Endothelial cell of umbilical vein (primary cell): ENCODE data around the gene UBE4B. TPM values are rescaled to one million over a fixed set of nuclear protein-coding genes. Genes with fewer than 3 reads are reported as not detected.

ENCODE experiments used
- BruUV-seq: library from RNA; stranded (reverse); fragments of 400-500 nt; replicated peaks from 2 replicates; lab custom pipeline; 2021; lab: Mats Ljungman, UMichigan
- CTCF ChIA-PET: fragments of 300-600, 350-600 bp; sonication (Branson Sonifier 250); formaldehyde crosslinking; loops from one replicate; lab custom pipeline; 2021; ENCODE audit warnings: antibody characterized with exemption, inconsistent platforms; lab: Charles Lee
- POLR2A ChIA-PET: fragments of 300-600, 350-600 bp; sonication (Branson Sonifier 250); formaldehyde crosslinking; loops from one replicate; lab custom pipeline; 2021; ENCODE audit warnings: antibody characterized with exemption, inconsistent platforms; lab: Charles Lee
- DNase-seq: peaks from one replicate; pipeline ENCODE4 v3.0.0-alpha.2; 2011; ENCODE audit warnings: low read depth, low spot score
- FAIRE-seq: peaks from 2 replicates; lab custom pipeline; 2011; peaks lifted over from hg19 to GRCh38; lab: Jason Lieb, UNC
- H2AFZ ChIP-seq: 2 replicates; pipeline ENCODE4 v1.6.0; 2012; ENCODE audit warnings: low read depth, low read length, control low read depth, inconsistent platforms
- H3K27ac ChIP-seq: 2 replicates; pipeline ENCODE4 v1.5.1; 2011; ENCODE audit warnings: low read depth, mild to moderate bottlenecking, control low read depth, low read length, moderate library complexity; ENCODE audit not compliant: insufficient read depth
- H3K27me3 ChIP-seq, 2 experiments: 2 replicates each; pipeline versions ENCODE4 v1.6.0 to v1.6.1; 2011; ENCODE audit warnings: low read length in 2 of 2, mixed read lengths in 1 of 2; ENCODE audit not compliant: control insufficient read depth in 2 of 2, insufficient read depth in 2 of 2
- H3K36me3 ChIP-seq, 2 experiments: 2 replicates in 1 of 2; 3 replicates in 1 of 2; pipeline ENCODE4 v1.5.1; 2011; ENCODE audit warnings: low read length in 2 of 2, mild to moderate bottlenecking in 1 of 2, moderate library complexity in 1 of 2; ENCODE audit not compliant: control insufficient read depth in 2 of 2, insufficient read depth in 2 of 2; ENCODE audit errors: extremely low read depth in 1 of 2
- H3K4me1 ChIP-seq: 3 replicates; pipeline ENCODE4 v1.5.1; 2011; ENCODE audit warnings: mild to moderate bottlenecking, low read length; ENCODE audit not compliant: control insufficient read depth, insufficient read depth; ENCODE audit errors: extremely low read depth
- H3K4me2 ChIP-seq: 2 replicates; pipeline ENCODE4 v1.6.1; 2011; ENCODE audit warnings: low read length, control low read depth, mixed read lengths; ENCODE audit not compliant: insufficient read depth
- H3K4me3 ChIP-seq, 3 experiments: fragments of 200-600 bp in 1 of 3; sonication (generic), shearing (Covaris generic) in 1 of 3; replicated peaks in 1 of 3; 2 replicates each; pipeline ENCODE4 v1.5.1; 2011 to 2016; ENCODE audit warnings: control low read depth in 3 of 3, low read length in 3 of 3, mild to moderate bottlenecking in 2 of 3, inconsistent platforms in 1 of 3, low read depth in 1 of 3, moderate library complexity in 1 of 3; ENCODE audit not compliant: insufficient read depth in 1 of 3
- H3K79me2 ChIP-seq: 2 replicates; pipeline ENCODE4 v1.6.0; 2012; ENCODE audit warnings: low read length, inconsistent platforms; ENCODE audit not compliant: control insufficient read depth, insufficient read depth
- H3K9ac ChIP-seq: replicated peaks from 2 replicates; pipeline ENCODE3; 2011; ENCODE audit warnings: low read length, control low read depth; ENCODE audit not compliant: insufficient read depth; ENCODE audit errors: extremely low read depth
- H3K9me1 ChIP-seq: replicated peaks from 3 replicates; pipeline ENCODE4 v1.6.0; 2011; ENCODE audit warnings: mild to moderate bottlenecking, low read length; ENCODE audit not compliant: control insufficient read depth, insufficient read depth; ENCODE audit errors: extremely low read depth
- H3K9me3 ChIP-seq: replicated peaks from 2 replicates; pipeline ENCODE4 v1.5.1; 2012; ENCODE audit warnings: low read length, inconsistent platforms; ENCODE audit not compliant: control insufficient read depth, insufficient read depth
- H4K20me1 ChIP-seq: replicated peaks from 2 replicates; pipeline ENCODE3; 2011; ENCODE audit warnings: mild to moderate bottlenecking, low read length; ENCODE audit not compliant: control insufficient read depth, insufficient read depth; ENCODE audit errors: extremely low read depth
- EZH2 ChIP-seq: IDR thresholded peaks from 2 replicates; pipeline ENCODE4 v1.6.1; 2012; ENCODE audit warnings: borderline replicate concordance, low read depth, mild to moderate bottlenecking, moderate library complexity, low read length, inconsistent platforms; ENCODE audit not compliant: severe bottlenecking
- FOS ChIP-seq: IDR thresholded peaks from 2 replicates; pipeline ENCODE4 v1.6.1; 2011; ENCODE audit warnings: mild to moderate bottlenecking, low read length, moderate library complexity, borderline replicate concordance; ENCODE audit not compliant: insufficient read depth
- GATA2 ChIP-seq: IDR thresholded peaks from 2 replicates; pipeline ENCODE4 v1.7.0; 2011; ENCODE audit warnings: low read depth, mild to moderate bottlenecking, moderate library complexity, mixed read lengths, low read length; ENCODE audit not compliant: insufficient read length, insufficient read depth
- JUN ChIP-seq: IDR thresholded peaks from 2 replicates; pipeline ENCODE4 v1.6.1; 2011; ENCODE audit warnings: borderline replicate concordance, low read depth; ENCODE audit not compliant: insufficient read length, insufficient read depth
- MYC ChIP-seq: IDR thresholded peaks from one replicate; pipeline ENCODE4 v1.6.1; 2011; ENCODE audit warnings: mild to moderate bottlenecking, low read depth, low read length
- POLR2A ChIP-seq: IDR thresholded peaks from 2 replicates; pipeline ENCODE4 v1.6.1; 2012; ENCODE audit warnings: low read depth, mild to moderate bottlenecking, control low read depth, low read length
- POLR2AphosphoS5 ChIP-seq: IDR thresholded peaks from 2 replicates; pipeline ENCODE4 v1.6.1; 2012; ENCODE audit warnings: low read depth, mild to moderate bottlenecking, control low read depth, low read length, moderate library complexity; ENCODE audit not compliant: insufficient read depth
- dilution Hi-C: fragments of 300-500 bp; cut with MboI; formaldehyde crosslinking; loops from one replicate; pipeline ENCODE4 v1.15.0; 2019; ENCODE audit warnings: low sequenced_read_pairs; ENCODE audit not compliant: extremely low pct_ligation_motif_present
- intact Hi-C: fragments of 100-400 bp; cut with micrococcal nuclease; formaldehyde crosslinking; loops from one replicate; pipeline ENCODE4 v1.10.0; 2022
- polyA plus RNA-seq, 4 experiments: library from polyadenylated mRNA; depleted of rRNA in 3 of 4; stranded (reverse) in 3 of 4; unstranded in 1 of 4; fragments of >200 nt; gene quantifications; 2 replicates each; pipeline versions ENCODE4 v1.2.1 to v1.2.3, GENCODE V29; 2011 to 2012; ENCODE audit warnings: missing spikeins in 1 of 4
- total RNA-seq: library from RNA; stranded (reverse); gene quantifications from 2 replicates; pipeline ENCODE4 v1.2.3, GENCODE V29; 2021
- TF ChIP-seq, protein P1 (sequence below), 2 donors: IDR thresholded peaks; 1 replicate in 1 of 2; 2 replicates in 1 of 2; pipeline ENCODE4 v1.5.1; 2011; ENCODE audit warnings: low read length in 2 of 2, mild to moderate bottlenecking in 2 of 2, moderate library complexity in 2 of 2, control low read depth in 1 of 2, inconsistent platforms in 1 of 2, low read depth in 1 of 2; ENCODE audit not compliant: insufficient read depth in 1 of 2; ENCODE audit errors: extremely low read depth in 1 of 2
- TF ChIP-seq, protein P2 (sequence below): IDR thresholded peaks from 2 replicates; pipeline ENCODE4 v1.6.1; 2011; ENCODE audit not compliant: insufficient read depth, insufficient read length

The UBE4B gene
- total and polyA plus RNA-seq, 2 donors (not counting 3 experiments of a cell fraction or from before 2014, with no cell fraction given), result 17.8 to 54.5 TPM

DNA sequence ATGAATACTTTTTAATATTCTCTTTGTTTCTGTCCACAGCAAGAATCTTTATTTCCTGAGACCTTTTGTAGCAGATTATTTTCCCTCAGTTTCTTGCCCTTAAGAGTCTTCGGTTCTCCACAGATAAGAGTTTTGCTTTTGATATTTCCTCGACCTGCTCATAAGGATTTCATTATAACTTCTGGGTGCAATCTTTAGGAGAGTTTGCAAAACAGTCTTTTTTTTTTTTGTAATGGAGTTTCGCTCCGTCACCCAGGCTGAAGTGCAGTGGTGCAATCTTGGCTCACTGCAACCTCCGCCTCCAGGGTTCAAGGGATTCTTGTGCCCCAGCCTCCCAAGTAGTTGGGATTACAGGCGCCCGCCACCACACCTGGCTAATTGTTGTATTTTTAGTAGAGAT lies 10.1 kb upstream of the UBE4B start:
- DNase-seq, result no peak
- H3K9me1 ChIP-seq, result no peaks in the 10 kb centered on the region
- no peak overlapping the region for H2AFZ ChIP-seq
- no TSS peak for BruUV-seq
- H3K27me3 ChIP-seq, result peaks cover 0 to 3% of the 10 kb centered on the region in 2 experiments
- no peaks in the 10 kb centered on the region for H3K79me2 ChIP-seq
- H3K9ac ChIP-seq, result no peak overlapping the region
- dilution Hi-C loops, result no loop called here
- intact Hi-C loops, result no loop called here
- H3K27ac ChIP-seq, result no peak overlapping the region
- no peak for FAIRE-seq
- no peaks in the 10 kb centered on the region for H3K36me3 ChIP-seq
- H3K4me2 ChIP-seq, result no peak overlapping the region
- POLR2A ChIA-PET, result no interaction called here
- TF ChIP-seq POLR2AphosphoS5 (no peak), JUN (no peak), GATA2 (no peak), POLR2A (no peak), MYC (no peak), EZH2 (no peak), FOS (no peak)
- TF ChIP-seq, protein P1, sequence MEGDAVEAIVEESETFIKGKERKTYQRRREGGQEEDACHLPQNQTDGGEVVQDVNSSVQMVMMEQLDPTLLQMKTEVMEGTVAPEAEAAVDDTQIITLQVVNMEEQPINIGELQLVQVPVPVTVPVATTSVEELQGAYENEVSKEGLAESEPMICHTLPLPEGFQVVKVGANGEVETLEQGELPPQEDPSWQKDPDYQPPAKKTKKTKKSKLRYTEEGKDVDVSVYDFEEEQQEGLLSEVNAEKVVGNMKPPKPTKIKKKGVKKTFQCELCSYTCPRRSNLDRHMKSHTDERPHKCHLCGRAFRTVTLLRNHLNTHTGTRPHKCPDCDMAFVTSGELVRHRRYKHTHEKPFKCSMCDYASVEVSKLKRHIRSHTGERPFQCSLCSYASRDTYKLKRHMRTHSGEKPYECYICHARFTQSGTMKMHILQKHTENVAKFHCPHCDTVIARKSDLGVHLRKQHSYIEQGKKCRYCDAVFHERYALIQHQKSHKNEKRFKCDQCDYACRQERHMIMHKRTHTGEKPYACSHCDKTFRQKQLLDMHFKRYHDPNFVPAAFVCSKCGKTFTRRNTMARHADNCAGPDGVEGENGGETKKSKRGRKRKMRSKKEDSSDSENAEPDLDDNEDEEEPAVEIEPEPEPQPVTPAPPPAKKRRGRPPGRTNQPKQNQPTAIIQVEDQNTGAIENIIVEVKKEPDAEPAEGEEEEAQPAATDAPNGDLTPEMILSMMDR (IDR thresholded peaks at IDR 0.05; ENCODE audit: extremely low read depth in 1 of 2, insufficient read depth in 1 of 2, low read depth in 1 of 2, low read length in 2 of 2), result no peak
- TF ChIP-seq, protein P2, sequence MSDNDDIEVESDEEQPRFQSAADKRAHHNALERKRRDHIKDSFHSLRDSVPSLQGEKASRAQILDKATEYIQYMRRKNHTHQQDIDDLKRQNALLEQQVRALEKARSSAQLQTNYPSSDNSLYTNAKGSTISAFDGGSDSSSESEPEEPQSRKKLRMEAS, result no peak
- no peaks in the 10 kb centered on the region for H3K4me1 ChIP-seq
- no peaks in the 10 kb centered on the region for H3K9me3 ChIP-seq
- no peak overlapping the region for H3K4me3 ChIP-seq
- H4K20me1 ChIP-seq, result no peaks in the 10 kb centered on the region
- CTCF ChIA-PET, result no interaction called here
